Endodermal cell (in vitro differentiated cells): Measurements from ENCODE around the gene LAIR2. TPM values are rescaled to one million over a fixed set of nuclear protein-coding genes. Genes with fewer than 3 reads are reported as not detected.

ENCODE experiments used
- DNase-seq: peaks from one replicate; pipeline ENCODE4 v3.0.0-alpha.2; 2017
- H3K27ac ChIP-seq: 2 replicates; pipeline ENCODE4 v1.5.1; 2013; ENCODE audit warnings: mild to moderate bottlenecking, low read depth, low read length, moderate library complexity
- H3K27me3 ChIP-seq: 2 replicates; pipeline ENCODE4 v1.6.1; 2013; ENCODE audit warnings: mild to moderate bottlenecking, low read length, moderate library complexity; ENCODE audit not compliant: insufficient read depth, control insufficient read depth, poor library complexity, severe bottlenecking
- H3K36me3 ChIP-seq: 2 replicates; pipeline ENCODE4 v1.7.0; 2013; ENCODE audit warnings: mild to moderate bottlenecking, low read length, moderate library complexity; ENCODE audit not compliant: control insufficient read depth, insufficient read depth
- H3K4me1 ChIP-seq: one replicate; pipeline ENCODE4 v1.7.0; 2013; ENCODE audit warnings: low read length; ENCODE audit not compliant: control insufficient read depth, insufficient read depth
- H3K4me3 ChIP-seq: 2 replicates; pipeline ENCODE4 v1.5.1; 2013; ENCODE audit warnings: mild to moderate bottlenecking, low read length, moderate library complexity
- H3K9ac ChIP-seq: 2 replicates; pipeline ENCODE4 v1.6.1; 2013; ENCODE audit warnings: mild to moderate bottlenecking, low read length, moderate library complexity; ENCODE audit not compliant: poor library complexity, severe bottlenecking; ENCODE audit errors: extremely low read depth
- H3K9me3 ChIP-seq: 2 replicates; pipeline ENCODE4 v1.6.1; 2013; ENCODE audit warnings: mild to moderate bottlenecking, low read length, moderate library complexity; ENCODE audit not compliant: control insufficient read depth
- H3K27ac Mint-ChIP-seq: 2 replicates; pipeline ENCODE4 v1.8.0; 2020; ENCODE audit warnings: mixed read lengths
- H3K27me3 Mint-ChIP-seq: 2 replicates; pipeline ENCODE4 v1.8.0; 2021; ENCODE audit warnings: mild to moderate bottlenecking, mixed read lengths; ENCODE audit not compliant: insufficient read depth
- H3K36me3 Mint-ChIP-seq: 2 replicates; pipeline ENCODE4 v1.8.0; 2020; ENCODE audit warnings: low read depth, mixed read lengths
- H3K4me1 Mint-ChIP-seq: 2 replicates; pipeline ENCODE4 v1.8.0; 2020; ENCODE audit warnings: mixed read lengths
- H3K4me3 Mint-ChIP-seq: 2 replicates; pipeline ENCODE4 v1.8.0; 2020; ENCODE audit warnings: mild to moderate bottlenecking, moderate library complexity, mixed read lengths
- H3K9me3 Mint-ChIP-seq: 2 replicates; pipeline ENCODE4 v1.8.0; 2020; ENCODE audit warnings: mild to moderate bottlenecking, mixed read lengths
- CTCF ChIP-seq: fragments of 200-600 bp; sonication (generic); conservative IDR thresholded peaks from 2 replicates; pipeline ENCODE4 v1.5.0; 2021; ENCODE audit warnings: antibody characterized with exemption, mild to moderate bottlenecking
- whole genome bisulfite sequencing, 2 experiments: methylation state at CpG; one replicate each; pipeline versions ENCODE4 v1.1.5 to v1.1.7; 2013; ENCODE audit warnings: missing lambda C conversion rate in 2 of 2, mixed read lengths in 1 of 2; ENCODE audit not compliant: insufficient coverage in 1 of 2, insufficient read length in 1 of 2; 5-methylcytosine and 5-hydroxymethylcytosine counted together
- total RNA-seq, 2 donors: library from RNA; stranded (reverse); fragmentation: NEBNext Ultra II Directional in 1 of 2; extraction: Animal tissue kit (Norgen Biotek cat#: 25700) in 1 of 2; gene quantifications; 2 replicates in 1 of 2; 3 replicates in 1 of 2; pipeline ENCODE4 v1.2.1, GENCODE V29; 2021

The LAIR2 gene
- total RNA-seq, 2 donors from 2014 or later = not detected

- Mint-ChIP-seq H3K9me3 (no peaks in the 10 kb centered on the region), H3K27me3 (no peaks in the 10 kb centered on the region), H3K27ac (no peak overlapping the region), H3K4me3 (no peak overlapping the region), H3K4me1 (peaks cover 8% of the 10 kb centered on the region), H3K36me3 (peaks cover 80% of the 10 kb centered on the region)
- Histone ChIP-seq H3K27me3 (no peaks in the 10 kb centered on the region), H3K27ac (no peak overlapping the region), H3K4me1 (peaks cover 5% of the 10 kb centered on the region), H3K9me3 (no peaks in the 10 kb centered on the region), H3K4me3 (no peak overlapping the region), H3K9ac (no peak overlapping the region), H3K36me3 (peaks cover 83% of the 10 kb centered on the region)
- DNase-seq = no peak
- no peak for TF ChIP-seq CTCF
- 95 to 97% methylated on average over 24 to 39 of the region's 40 CpGs for WGBS, 2 experiments
Measured at GRCh38 chr19:54455786-54456422, 46.7 kb upstream of the LAIR2 start.

- H3K9me3 ChIP-seq = no peaks in the 10 kb centered on the region
- H3K36me3 ChIP-seq = peaks cover 83% of the 10 kb centered on the region
- H3K4me3 ChIP-seq = no peak overlapping the region
- Mint-ChIP-seq H3K9me3 (no peaks in the 10 kb centered on the region), H3K4me3 (no peak overlapping the region), H3K27ac (no peak overlapping the region), H3K36me3 (peaks cover 80% of the 10 kb centered on the region), H3K4me1 (peaks cover under 1% of the 10 kb centered on the region), H3K27me3 (no peaks in the 10 kb centered on the region)
- no peak for TF ChIP-seq CTCF
- no peak overlapping the region for H3K9ac ChIP-seq
- H3K27me3 ChIP-seq = no peaks in the 10 kb centered on the region
- DNase-seq = no peak
- 96 to 97% methylated on average over 40 to 51 of the region's 51 CpGs for WGBS, 2 experiments
- H3K27ac ChIP-seq = no peak overlapping the region
- H3K4me1 ChIP-seq = no peaks in the 10 kb centered on the region
Measured at GRCh38 chr19:54456423-54457373, 45.9 kb upstream of the LAIR2 start.

GRCh38 chr19:54457773-54458647 is 44.6 kb upstream of the LAIR2 start:
- Histone ChIP-seq H3K9me3 (no peaks in the 10 kb centered on the region), H3K36me3 (peaks cover 79% of the 10 kb centered on the region), H3K4me3 (no peak overlapping the region), H3K9ac (no peak overlapping the region), H3K27ac (no peak overlapping the region), H3K27me3 (no peaks in the 10 kb centered on the region), H3K4me1 (no peaks in the 10 kb centered on the region)
- 93 to 97% methylated on average over 26 to 42 of the region's 42 CpGs for WGBS, 2 experiments
- no peak for DNase-seq
- Mint-ChIP-seq H3K27me3 (no peaks in the 10 kb centered on the region), H3K27ac (no peak overlapping the region), H3K36me3 (peaks cover 72% of the 10 kb centered on the region), H3K4me1 (no peaks in the 10 kb centered on the region), H3K4me3 (no peak overlapping the region), H3K9me3 (no peaks in the 10 kb centered on the region)
- TF ChIP-seq CTCF = no peak
